Testis (tissue), 2 donors: ENCODE data around the gene LMNTD2.

Experiments
- POLR2A ChIP-seq: fragments of 450-650 bp; IDR thresholded peaks from one replicate; pipeline ENCODE4 v1.6.1; 2017; ENCODE audit warnings: antibody characterized with exemption, mild to moderate bottlenecking, moderate library complexity
- TF ChIP-seq, protein P1 (sequence below), 3 experiments: fragments of 450-650 bp in 2 of 3; fragments of 200-600 bp in 1 of 3; sonication (generic) in 1 of 3; IDR thresholded peaks; one replicate each; pipeline ENCODE4 v1.5.1; 2016 to 2019; ENCODE audit warnings: antibody characterized with exemption in 3 of 3, mild to moderate bottlenecking in 2 of 3, moderate library complexity in 1 of 3

DNA sequence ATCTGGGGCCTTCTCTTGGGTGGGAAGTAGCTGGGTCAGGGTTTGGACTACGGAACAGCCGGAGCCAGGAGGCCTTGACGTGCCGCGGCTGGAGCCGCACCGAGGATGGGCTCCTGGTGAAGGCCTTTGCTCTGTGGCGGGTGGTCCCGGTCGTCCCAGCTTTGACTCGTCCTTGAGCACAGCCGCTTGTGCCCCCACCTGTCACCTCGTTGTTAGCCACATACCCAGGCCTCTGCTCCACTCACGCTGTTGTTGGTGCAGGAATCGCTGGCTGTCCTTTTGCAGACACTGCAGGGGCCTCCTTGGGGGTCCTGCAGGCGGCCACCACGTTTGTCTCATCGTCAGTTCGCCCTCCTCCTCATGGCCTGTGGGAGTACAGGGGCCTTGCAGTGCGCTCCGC, 32.8 kb upstream of the LMNTD2 start:
- TF ChIP-seq, protein P1, sequence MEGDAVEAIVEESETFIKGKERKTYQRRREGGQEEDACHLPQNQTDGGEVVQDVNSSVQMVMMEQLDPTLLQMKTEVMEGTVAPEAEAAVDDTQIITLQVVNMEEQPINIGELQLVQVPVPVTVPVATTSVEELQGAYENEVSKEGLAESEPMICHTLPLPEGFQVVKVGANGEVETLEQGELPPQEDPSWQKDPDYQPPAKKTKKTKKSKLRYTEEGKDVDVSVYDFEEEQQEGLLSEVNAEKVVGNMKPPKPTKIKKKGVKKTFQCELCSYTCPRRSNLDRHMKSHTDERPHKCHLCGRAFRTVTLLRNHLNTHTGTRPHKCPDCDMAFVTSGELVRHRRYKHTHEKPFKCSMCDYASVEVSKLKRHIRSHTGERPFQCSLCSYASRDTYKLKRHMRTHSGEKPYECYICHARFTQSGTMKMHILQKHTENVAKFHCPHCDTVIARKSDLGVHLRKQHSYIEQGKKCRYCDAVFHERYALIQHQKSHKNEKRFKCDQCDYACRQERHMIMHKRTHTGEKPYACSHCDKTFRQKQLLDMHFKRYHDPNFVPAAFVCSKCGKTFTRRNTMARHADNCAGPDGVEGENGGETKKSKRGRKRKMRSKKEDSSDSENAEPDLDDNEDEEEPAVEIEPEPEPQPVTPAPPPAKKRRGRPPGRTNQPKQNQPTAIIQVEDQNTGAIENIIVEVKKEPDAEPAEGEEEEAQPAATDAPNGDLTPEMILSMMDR (IDR thresholded peaks at IDR 0.05), result no peak
- TF ChIP-seq POLR2A, result no peak
